ENCODE measurements around the gene ARHGEF33.

The ARHGEF33 gene

DNA sequence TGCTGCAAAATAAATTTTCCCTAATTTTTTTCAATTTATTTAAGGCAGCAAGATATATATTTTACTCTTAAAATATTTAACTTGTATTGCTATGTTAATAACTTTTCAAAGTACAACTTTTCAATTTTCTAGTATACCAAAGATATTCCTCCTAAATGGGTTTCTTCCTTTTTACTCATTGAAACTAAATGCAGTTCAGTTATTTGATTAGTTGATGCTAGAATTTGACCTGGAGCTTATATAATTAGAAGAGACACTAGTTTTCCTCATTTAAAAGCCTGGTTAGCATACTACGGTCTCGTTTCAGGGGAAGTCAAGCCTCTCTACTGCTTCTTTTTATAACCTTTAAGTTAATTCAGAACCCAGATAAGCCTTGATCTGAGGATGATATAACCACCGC lies at the start of gene ARHGEF33:
TSS of gene ARHGEF33 (plus strand) at position 301 of the 400 bp plus-strand sequence. CDS start 29,573 bp downstream, outside the sequence.
- no peak within 1 kb of the TSS for H3K4me3 ChIP-seq (ENCODE audit: low read depth, low read length)
- TF ChIP-seq, protein P1, sequence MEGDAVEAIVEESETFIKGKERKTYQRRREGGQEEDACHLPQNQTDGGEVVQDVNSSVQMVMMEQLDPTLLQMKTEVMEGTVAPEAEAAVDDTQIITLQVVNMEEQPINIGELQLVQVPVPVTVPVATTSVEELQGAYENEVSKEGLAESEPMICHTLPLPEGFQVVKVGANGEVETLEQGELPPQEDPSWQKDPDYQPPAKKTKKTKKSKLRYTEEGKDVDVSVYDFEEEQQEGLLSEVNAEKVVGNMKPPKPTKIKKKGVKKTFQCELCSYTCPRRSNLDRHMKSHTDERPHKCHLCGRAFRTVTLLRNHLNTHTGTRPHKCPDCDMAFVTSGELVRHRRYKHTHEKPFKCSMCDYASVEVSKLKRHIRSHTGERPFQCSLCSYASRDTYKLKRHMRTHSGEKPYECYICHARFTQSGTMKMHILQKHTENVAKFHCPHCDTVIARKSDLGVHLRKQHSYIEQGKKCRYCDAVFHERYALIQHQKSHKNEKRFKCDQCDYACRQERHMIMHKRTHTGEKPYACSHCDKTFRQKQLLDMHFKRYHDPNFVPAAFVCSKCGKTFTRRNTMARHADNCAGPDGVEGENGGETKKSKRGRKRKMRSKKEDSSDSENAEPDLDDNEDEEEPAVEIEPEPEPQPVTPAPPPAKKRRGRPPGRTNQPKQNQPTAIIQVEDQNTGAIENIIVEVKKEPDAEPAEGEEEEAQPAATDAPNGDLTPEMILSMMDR (IDR thresholded peaks at IDR 0.05; ENCODE audit: low read depth, low read length) = no peak

DNA sequence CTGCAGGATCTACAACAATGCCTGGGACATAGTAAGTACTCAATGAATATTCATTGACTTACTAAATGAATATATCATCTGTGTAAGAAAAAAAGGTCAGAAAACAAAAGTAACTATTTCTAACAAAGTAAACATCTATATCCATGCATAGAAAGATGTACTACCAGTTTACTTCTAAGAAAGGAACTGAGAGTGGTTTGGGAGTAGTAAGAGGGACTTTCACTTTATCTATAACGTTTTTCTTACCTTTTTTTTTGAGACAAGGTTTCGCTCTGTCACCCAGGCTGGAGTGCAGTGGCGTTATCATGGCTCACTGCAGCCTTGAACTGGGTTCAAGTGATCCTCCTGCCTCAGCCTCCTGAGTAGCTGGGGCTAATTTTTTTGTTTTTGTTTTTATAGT lies 39.6 kb upstream of the ARHGEF33 start:
- H3K4me3 ChIP-seq (ENCODE audit: low read depth, low read length) = no peak overlapping the region
- TF ChIP-seq, protein P1 (IDR thresholded peaks at IDR 0.05; ENCODE audit: low read depth, low read length) = no peak

DNA sequence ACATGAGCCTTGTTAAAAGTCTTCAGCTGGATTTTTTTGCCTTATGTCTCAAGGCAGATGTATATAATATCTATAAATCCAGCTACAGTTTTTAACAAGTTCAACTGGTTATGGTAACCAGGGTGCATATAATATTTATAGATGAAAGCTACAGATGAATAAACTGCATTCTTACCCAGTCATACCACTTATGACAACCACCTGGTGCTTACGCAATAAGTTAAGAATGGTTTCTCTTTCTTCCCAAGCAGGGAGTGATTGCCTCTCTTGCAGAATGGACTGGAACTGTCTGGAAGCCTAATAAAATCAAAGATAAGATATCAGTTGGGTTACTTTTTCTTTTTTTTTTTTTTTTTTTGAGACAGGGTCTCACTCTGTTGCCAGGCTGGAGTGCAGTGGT lies 33.5 kb upstream of the ARHGEF33 start:
- TF ChIP-seq, protein P1 (IDR thresholded peaks at IDR 0.05; ENCODE audit: low read depth, low read length) = no peak

DNA sequence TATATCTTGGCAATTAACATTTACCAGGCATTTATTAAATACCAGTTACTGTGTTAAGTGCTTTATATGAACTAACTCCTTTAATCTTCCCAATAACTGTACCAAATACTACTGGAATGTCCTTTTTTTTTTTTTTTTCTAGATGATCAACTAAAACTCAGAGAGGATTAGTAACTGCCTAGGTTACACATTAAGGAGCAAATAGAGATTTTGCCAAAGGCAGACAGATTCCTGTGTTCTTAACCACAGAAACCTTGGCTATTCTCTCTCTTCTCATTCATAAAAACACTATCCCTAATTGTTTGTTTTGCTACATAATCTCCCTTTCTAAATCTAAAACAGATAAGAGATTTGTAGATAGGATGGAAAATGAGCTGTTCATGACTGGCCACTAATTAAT lies 27.2 kb upstream of the ARHGEF33 start:
- TF ChIP-seq, protein P1 (IDR thresholded peaks at IDR 0.05; ENCODE audit: low read depth, low read length) = no peak

More for the DNA sequence above, 33.5 kb upstream of the ARHGEF33 start:
- no peak overlapping the region for H3K4me3 ChIP-seq (ENCODE audit: low read depth, low read length)

DNA sequence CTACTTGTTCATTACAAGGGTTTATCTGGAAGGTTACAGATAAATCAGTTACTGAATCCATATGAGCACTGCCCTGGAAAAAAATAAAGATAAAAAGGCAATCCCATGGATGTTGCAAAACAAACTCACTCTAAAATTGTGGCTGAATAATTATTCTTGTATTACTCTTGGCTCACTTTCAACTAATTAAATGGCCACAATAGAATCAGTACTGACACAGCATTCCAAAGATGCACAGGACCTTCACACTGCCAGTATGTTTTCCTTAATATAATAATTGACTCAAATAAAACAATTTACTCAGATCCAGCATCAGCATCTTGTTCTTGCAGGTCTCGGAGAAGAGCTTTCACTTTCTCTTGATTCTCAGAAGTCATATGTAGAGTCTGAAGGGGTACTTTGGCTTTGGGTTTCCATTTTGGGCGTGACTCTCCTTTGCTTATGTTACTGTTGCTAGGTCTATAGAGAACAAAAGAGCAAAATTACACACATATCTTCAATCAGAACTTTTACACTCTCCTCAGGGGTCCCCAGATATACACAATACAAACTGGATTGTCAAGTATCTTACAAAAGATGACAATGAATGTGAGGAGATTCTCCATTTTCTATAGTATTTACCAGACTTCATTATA lies 26.5 kb upstream of the ARHGEF33 start:
- no peak overlapping the region for H3K4me3 ChIP-seq (ENCODE audit: low read depth, low read length)
- TF ChIP-seq, protein P1 (IDR thresholded peaks at IDR 0.05; ENCODE audit: low read depth, low read length) = no peak

More for the DNA sequence above, 27.2 kb upstream of the ARHGEF33 start:
- no peak overlapping the region for H3K4me3 ChIP-seq (ENCODE audit: low read depth, low read length)

DNA sequence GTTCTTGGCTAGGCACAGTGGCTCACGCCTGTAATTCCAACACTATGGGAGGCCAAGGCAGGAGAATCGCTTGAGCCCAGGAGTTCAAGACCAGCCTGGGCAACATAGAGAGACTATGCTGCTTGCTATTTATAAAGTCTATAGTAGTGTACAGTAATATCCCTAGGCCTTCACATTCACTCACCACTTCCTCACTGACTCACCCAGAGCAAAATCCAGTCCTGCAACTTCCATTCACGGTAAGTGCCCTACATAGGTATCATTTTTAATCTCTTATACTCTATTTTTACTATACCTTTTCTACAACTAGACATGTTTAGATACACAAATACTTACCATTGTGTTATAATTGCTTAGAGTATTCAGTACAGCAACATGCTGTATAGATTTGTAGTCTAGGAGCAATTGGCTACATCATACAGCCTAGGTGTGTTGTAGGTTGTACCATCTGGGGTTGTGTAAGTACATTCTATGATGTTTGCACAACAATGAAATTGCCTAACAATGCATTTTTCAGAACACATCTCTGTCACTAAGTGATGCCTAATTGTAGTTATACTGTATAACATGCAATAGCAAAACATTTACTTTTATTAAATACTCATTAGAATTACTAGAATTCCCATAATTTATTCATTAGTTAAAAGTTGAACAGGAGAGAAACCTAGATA lies 22.8 kb upstream of the ARHGEF33 start:
- TF ChIP-seq, protein P1 (IDR thresholded peaks at IDR 0.05; ENCODE audit: low read depth, low read length) = no peak
- no peak overlapping the region for H3K4me3 ChIP-seq (ENCODE audit: low read depth, low read length)

DNA sequence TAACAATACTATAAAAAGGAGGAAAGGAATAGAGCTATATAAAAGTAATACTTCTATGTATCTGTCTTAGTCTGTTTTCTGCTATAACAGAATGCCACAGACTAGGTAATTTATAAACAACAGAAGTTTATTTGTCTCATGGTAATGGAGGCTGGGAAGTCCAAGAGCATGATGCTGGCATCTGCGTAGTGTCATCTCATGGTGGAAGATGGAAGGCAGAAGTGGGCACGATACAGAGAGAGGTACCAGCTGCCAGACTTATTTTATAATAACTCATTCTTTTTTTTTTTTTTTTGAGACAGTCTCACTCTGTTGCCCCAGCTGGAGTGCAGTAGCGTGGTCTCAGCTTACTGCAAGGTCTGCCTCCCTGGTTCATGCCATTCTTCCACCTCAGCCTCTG lies 18.2 kb upstream of the ARHGEF33 start:
- TF ChIP-seq, protein P1 (IDR thresholded peaks at IDR 0.05; ENCODE audit: low read depth, low read length) = no peak

More for the DNA sequence above, 18.2 kb upstream of the ARHGEF33 start:
- H3K4me3 ChIP-seq (ENCODE audit: low read depth, low read length) = no peak overlapping the region
